SW 1271 (cell line): ENCODE results near the gene BCAS3.

Experiments used
- DNase-seq, 2 experiments: peaks; one replicate each; lab custom pipeline; 2025; lab: John Stamatoyannopoulos, UW

BCAS3 gene

DNA sequence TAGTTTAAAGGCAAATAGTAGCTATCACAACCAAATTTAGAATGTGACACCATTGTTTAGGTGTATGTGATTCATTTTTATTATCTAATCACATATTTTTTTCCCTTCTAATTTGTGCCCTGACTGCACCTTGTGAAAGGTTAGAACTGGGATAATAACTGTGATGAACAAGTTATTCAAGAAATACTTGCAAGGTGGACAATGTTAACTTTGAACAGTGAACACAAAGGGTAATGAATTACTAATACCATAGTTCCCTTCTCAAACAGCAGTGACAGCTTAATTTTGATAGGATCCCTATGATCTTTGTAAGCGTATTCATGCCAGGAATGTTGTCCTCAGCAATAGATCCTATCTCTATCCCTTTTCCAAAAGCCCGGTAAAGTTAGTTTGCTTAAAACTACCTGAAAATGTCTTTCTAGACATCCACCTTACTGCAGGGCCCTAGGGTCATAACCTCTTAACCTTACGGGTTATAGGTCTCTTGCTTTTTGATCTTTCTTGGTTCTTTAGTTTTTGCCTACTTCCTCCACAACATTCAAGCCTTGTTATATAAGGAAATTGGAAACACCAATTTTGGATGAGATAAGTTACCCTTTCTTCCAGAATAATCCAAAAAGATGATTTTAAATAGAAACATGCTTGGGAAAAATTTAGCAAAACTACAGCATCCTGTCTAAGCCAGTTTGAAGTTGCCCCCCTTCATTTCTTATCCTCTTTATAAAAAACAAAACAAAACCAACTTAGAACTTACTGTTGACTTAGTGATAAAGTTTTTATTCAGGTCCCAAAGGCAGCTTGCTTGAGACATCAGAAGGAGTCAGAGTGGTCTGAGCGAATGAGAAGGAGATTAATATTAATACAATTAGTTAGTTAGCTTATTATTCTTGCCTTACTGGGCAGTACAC lies 522.0 kb downstream of the BCAS3 start:
- DNase-seq: no peak

DNA sequence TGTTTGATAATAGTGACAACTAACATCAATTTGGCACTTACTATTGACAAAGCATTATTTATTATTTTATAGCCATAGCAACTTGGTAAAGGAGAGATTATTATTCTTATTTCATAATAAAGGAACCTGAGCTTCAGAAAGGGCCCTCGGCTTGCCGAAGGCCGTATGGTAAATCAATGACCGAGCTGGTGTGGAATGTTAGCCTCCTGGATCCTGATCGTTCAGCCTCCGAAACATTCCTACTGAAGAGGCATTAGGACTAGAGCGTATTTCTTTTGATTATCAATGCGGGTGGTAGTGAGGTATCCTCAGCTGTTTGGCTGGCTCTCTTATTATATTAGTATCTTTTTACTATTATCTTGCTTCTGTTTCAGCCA lies 522.7 kb downstream of the BCAS3 start:
- DNase-seq: no peak

DNA sequence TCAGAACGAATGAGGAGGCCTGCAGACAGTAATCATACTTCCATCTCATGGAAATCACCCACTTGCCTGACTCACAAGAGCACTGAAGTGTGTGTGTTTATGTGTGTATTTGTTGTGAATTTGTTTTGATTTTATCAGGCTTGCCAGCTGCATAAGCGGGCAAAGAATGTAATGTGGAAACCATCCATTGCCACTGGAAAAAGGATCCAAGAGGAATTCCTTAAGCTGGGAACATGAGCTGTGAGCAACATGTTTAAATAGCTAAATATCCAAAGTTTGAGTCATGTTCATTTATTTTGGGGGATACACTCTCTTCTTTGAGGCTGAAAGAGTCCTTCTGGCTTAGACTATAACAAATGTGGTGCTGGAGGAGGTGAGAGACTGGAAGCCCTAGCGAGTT lies 523.6 kb downstream of the BCAS3 start:
- DNase-seq: no peak

DNA sequence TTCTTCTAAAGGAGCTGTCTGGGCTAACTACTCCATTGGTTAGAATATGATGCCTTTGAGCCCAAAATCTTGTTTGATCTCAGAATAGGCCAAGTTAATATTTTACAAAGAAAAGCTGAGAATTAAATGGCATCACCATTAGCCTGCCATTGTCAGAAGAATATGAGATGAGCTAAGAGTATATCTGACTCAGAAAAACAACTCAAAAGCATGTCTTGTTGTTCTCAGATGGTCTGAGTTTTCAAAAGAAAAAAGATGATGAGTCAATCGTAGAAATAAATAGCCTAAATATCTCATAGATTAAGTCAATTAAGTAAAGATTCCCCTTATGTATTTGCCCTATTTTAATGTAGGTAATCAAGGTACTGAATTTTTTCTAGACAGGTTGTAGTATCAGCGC lies 524.9 kb downstream of the BCAS3 start:
- no peak for DNase-seq

DNA sequence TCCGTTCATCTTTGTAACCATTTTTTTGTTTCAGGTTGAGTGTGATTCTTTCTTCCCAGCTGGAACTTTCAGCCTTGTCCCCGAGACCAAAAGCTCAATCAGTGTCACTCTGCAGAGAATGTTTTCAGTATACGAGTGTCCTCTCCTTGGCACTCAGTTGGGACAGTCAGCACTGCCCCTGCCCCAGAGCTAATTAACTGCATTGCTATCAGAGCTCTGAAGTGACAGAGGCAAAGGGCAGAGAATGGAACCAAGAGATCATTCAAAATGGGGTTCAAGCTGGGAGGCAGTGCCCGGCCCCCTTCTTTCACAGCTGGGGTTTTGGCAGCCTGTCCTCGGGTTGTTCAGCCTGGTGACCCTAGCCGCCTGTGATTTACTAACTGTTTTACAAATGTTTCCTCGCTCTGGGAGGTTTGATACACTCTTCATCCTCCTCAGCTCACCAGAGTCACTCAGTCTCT lies 526.0 kb downstream of the BCAS3 start:
- DNase-seq: no peak

DNA sequence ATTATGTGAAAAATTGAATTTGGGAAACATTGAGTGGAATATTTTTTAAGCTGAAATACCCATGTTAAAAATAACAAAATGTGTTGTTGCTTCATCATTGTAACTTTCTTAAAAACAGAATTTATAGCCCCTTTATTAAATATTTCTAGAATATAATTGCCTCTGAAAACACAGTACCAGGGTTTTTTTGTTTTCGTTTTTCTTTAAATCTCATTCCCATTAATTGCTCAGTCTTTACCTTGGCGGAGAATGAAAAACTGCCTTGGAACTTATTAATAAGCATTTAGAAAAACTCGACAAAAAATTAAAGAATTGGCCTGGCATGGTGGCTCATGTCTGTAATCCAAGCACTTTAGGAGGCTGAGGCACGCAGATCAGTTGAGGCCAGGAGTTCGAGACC lies 526.8 kb downstream of the BCAS3 start:
- DNase-seq: no peak

DNA sequence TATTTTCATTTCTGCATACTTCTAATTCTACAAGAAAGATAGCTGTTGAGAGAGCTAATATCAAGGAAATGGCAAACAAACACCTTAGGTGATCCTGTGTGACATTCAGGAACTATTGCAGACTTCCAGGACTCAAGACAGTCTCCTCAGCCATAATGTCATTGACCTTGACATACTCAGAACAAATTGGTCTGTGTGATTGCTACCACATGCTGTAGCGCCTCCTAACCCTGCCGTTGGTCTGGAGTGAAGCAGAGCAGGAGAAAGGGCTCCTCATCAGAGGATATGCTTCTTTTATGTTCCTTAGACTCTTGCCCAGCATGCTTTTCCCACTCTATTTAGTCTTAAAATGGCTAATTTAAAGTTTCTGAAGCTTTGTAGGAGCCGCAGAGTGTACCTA lies 527.8 kb downstream of the BCAS3 start:
- DNase-seq: no peak

DNA sequence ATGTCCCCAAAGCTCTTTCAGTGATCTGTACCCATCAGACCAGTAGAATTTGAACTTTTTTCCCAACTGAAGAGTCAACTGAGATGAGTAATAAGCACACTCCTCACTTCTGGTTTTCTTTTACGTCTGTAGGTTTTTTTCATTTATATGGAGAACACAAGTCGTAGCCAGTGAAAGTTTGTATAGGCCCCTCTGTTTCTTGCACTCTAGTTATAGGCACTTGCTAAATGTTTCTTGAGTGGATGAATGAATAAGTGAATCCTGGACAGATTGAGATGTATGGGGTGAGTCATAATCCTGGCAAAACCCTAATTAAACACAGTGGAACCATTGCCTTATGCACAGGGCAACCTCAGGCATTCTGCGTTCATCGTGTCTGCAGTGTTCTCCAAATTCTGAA lies 528.3 kb downstream of the BCAS3 start:
- no peak for DNase-seq

DNA sequence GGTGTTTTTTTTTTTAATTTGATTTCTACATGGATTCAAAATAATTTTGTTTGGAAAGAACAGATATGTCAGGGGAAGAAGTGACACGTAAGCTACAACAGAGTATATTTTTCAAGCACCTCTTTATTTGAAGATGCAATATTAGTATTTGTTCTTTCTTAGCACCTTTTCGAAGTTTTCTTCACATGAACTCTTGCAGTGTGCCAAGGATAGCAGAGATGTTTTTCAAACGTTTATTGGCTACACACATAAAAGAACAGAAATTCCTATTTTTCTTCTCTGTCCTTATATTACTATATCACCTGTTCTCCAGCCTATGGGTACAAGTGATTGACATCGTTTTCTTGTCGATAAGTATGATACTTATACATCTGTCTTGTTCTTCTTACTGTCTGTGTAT lies 529.3 kb downstream of the BCAS3 start:
- DNase-seq: no peak

DNA sequence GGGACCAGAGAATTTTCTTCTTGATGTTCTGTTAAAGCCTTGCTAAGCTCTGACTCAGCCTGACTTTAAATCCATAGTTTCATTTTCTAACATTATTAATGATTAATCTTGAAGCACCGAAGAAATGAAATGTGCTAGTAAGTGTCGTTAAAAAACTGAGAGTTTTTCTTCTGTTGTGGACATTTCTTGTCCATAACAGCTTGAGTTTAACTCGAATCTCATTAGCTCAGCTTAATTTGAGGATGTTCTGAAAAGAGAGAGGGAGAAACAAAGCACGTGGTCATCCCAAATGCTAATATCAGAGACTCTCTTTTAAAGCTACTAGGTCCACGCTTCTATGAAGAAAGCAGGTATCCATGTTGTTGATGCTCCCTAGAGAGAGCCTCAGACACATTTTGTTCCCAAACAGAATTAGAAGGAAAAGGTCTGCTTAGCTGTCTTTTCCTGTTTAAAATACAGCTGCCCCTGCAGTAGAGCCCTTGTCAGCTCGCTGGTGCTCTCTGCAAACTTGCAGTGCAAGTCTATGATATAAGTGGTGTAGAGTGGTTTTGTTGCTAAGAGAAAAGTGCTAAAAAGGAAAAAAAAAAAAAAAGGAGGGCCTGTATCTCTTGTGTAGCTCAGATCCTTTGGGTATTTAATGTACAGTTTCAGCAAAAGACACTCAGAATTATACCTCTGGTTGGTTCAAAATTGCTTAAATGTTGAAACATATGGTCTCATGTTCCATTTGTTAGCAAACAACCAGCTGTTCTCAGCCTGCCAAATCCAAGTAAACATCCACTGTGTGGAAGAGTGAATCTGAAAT lies 530.9 kb downstream of the BCAS3 start:
- DNase-seq: no peak

DNA sequence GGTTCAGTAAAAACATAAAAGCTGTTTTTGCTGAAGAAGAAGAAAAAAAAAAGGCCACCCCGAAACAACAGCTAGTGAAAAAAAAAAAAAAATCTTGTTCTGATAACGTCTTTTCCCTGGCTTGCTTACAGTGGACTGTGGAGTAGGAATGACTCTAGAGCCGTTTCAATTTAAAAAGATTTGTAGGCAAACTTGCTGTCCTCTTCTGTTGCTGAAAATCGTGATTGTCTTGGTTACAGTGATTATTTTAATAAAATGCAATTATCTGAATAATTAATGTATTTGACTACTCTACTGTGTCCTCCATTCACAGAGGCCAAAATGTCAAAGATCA lies 531.4 kb downstream of the BCAS3 start:
- no peak for DNase-seq

DNA sequence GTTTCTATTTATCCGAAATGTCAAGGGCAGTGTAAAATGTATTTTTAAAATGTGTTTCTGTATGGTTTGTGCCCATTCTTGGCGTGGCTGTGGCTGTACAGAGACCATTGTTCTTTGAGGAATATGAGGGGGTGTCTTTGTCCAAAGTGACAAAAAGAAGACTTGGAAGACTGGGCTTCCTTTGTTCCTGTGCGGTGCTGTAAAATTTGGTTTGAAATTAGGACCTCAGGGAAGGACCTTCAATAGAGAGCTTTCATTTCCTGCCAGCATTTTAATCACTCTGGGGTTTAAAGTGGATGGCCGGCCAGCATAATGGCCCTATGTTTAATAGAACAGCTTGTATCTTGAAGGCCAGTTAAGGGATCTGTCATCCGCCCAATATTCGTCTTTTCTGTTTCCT lies 531.9 kb downstream of the BCAS3 start:
- no peak for DNase-seq

DNA sequence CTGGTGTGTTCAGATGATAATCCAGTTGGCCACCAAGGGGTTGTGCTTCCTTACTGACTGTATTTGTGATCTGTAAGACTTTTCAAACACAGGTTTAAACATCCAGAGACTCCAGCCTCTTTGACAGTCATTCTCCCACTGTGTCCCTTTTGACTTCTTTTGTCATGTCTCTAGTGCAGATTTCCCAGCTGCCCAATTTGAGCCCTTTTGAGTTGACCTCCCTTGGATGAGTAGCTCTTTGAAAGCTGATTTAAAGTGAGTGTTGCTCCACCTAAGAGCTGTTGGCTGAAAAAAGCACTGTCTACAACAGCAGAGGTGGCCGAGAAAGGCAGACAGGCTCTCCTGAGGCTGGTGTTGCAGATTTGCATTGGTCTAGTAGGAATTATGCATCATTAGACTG lies 533.6 kb downstream of the BCAS3 start:
- no peak for DNase-seq

DNA sequence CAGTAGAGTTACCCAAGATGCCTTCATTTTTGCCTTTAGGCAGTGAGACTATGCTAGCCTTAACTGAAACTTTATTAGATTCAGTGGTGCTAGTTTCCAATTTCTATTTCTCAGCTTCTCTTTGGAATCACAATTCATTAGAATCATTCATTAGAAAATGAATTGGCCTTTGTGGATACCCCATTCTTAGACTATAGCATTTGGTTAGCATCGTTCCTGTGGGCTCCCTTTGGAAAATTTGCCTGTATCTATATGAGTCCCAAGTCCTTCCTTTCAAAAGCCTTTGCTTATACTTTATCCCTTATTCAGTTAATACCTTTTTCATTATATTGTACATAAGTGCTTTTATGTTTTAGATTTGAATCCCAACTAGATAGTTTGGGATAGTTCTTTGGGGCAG lies 535.0 kb downstream of the BCAS3 start:
- DNase-seq: no peak

DNA sequence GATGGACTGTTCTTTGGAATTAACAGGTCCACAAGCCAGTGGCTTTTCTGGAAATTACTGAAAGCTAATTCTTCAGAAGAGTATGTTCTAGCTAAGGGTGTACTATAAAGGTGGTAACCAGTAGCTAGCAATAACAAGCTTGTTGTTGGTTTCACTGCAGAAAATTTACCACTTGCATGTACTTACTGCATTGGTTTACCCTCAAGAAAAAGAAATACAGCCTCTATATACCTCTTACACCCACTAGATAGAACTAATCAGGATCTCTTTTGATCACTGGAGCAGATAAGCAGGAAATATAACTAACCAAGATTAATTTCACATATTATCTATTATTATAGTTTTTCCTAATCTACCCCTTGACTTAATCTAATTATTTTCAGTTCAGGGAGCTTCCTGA lies 537.1 kb downstream of the BCAS3 start:
- DNase-seq: no peak

DNA sequence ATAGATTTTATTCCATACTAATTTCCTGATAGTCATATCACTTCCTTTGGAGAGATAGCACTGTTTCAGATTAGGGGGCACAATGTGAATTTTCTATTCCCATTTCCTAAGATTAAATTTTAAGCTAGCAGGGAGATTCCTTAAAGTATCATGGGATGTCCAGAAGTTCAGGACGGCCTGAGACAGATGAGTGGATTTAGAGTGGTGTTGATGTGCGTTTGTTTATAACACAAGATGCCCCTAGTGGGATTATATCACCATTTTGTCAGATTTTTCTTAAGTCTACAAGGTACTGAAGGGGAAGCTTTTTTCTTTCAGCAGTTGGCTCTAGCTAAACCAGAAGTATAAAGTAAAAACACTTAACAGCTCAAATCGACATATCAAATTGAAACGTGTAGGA lies 538.4 kb downstream of the BCAS3 start:
- no peak for DNase-seq

DNA sequence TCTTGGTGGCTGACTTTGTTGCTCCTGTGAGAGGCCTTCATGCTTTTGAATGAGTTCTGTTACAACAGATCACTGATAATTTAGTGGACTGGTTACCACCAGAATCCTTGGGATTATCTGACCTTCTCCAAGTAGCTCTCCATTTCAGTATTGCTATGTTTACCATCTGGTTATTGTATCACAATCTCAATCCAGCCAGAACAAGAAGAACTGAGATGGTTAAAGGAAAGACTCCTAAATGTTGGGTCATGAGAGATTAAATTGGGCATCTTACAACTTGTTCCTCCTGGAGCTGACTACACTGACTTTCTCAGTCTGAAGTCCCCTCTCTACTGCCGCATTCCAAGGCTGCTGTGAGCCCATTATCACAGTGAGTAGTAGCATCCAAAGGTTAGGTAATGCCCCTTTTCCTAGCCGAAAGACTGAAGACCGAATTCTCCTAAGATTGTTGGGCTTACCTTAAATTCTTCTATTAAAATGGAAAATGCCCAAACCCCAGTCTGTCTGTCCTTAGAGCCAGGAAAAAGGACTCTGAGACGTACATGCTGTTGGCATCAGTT lies 540.3 kb downstream of the BCAS3 start:
- no peak for DNase-seq

DNA sequence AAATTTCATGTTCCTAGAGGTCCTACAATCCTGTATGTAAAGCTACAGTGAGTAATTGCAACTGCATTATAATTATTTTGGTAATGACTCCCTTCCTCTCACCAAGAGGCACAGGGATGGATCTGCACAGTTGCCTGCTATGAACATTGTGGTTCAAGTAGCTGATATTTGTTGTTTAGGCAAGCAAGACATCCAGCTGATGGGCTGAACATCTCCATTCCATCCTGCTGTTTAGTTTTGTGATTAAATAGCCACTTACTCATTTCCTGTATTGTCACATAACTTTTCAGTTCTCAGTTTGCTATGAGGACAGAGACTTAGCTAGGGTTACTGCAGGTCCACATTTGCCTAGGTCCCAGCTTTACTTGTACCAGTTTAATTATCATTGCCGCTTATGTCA lies 540.8 kb downstream of the BCAS3 start:
- DNase-seq: peak in 1 of 2 experiments; percentile 50

DNA sequence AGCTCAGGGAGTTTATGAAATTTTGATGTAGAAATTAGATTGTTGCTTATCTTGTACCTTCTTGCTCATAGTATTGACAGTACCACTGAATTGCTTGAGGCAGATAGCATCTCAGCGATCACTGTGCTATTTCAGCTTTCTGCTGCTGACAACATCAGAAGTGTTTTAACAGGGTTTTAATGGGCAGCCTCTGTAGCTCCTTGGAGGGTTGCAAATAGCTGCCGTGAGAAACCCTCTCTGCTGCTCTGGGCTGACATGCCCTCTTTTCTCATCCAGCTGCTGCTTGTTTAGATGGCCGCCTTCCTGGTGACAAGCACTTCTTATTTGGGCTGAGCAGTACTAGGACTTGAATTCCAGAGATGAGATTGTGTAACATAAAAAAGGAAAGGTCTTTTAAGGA lies 541.8 kb downstream of the BCAS3 start:
- DNase-seq: no peak

DNA sequence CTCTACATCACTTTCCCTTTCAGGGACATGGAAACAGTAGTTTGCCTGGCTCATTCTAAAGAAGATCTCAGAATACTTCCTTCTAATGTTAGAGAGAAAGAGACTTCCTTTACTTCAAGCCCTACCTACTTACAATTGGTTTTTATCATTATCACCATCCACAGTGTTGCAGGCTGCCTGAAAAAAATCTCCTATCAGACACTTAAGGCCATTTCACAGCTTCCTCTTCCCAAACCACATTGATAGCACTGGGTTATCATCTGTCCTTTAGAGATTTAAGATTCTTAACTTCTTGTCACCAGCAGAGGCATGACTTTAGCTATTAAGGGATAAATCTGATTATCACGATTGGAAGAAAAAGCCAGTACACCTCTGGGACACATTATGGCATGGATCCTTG lies 543.5 kb downstream of the BCAS3 start:
- DNase-seq: no peak

DNA sequence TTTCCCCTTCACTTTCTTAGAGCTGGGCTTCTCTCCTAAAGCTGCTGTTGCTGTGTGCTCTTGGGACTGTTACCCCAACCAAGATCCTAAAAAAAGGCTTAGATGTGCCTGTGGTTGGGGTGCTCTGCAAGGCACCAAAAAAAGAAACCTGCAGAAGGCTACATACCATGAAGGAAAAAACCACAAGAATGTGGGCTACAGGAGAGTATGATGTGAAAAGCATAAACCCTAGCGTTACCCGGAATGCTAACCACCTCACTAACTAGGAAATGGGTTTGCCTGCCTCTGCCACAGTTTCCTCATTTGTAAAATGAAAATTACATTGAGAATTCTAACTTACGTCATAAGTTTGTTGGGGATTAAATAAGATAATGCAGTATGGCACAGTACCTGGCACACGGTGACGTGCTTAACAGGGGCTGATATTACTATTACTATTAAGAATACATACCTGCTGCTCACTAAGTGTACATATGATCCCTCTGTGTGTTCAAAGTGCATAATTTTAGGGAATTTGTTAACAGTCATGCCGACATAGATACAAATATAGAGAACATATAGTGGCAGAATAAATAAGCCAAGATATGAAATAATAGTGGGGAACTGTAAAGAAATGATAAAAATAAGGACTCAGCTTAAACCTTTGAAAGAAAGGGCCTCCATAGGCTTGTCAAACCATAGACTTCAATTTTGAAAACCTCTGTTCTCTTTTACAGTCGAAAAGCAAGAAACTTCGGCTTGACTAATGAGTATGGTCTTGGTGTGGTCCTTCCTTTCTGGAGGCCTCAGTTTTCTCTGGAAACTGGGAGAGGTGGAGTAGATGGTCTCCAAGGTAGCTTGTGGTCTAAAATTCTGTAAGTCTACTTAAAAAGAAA lies 544.2 kb downstream of the BCAS3 start:
- no peak for DNase-seq

DNA sequence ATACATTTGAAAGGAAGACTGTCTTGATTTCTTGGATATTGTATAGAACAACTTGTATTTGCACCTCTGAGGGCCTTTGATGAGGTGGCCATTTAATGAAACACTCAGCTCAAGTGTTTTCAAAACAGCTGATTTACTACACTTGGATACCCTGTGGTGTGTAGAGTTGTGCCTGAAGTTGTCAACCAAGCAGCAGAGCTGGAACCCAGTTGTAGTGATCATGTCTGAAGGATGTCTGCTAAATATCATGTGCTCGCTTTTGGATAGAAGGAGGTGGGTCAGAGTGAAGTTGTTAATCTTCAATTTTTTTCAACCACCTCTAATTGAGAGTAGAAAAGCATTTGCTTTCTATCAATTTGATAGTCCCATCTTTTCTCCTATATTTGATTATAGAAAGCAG lies 546.1 kb downstream of the BCAS3 start:
- no peak for DNase-seq
